Hepatocyte (in vitro differentiated cells): ENCODE measurements around the gene BCCIP.

Experiments used
- CTCF ChIP-seq: fragments of 200-600 bp; sonication (generic); IDR thresholded peaks from 2 replicates; pipeline ENCODE4 v1.5.1; 2016; ENCODE audit warnings: antibody characterized with exemption, mild to moderate bottlenecking; ENCODE audit not compliant: poor library complexity
- EZH2 ChIP-seq: fragments of 200-600 bp; sonication (generic); IDR thresholded peaks from 2 replicates; pipeline ENCODE4 v1.6.1; 2016; ENCODE audit warnings: antibody characterized with exemption, mild to moderate bottlenecking, borderline replicate concordance

GRCh38 chr10:125811251-125811650 is 12.1 kb upstream of the BCCIP start:
- no peak for TF ChIP-seq EZH2
- no peak for TF ChIP-seq CTCF
